T-helper 1 cell treated with Interleukin-12 subunit alpha and Interleukin-12 subunit beta and Interleukin-4 antibody, amounts not matched to agents 30 μg/mL and 1 μg/mL, for 36 hours (primary cell): ENCODE measurements around the gene PBX1.

Source experiments
- H3K27ac Mint-ChIP-seq: one replicate; pipeline ENCODE4 v1.8.0; 2021; ENCODE audit warnings: mild to moderate bottlenecking, mixed read lengths
- H3K27me3 Mint-ChIP-seq: one replicate; pipeline ENCODE4 v1.8.0; 2021; ENCODE audit warnings: low read depth, mixed read lengths
- H3K36me3 Mint-ChIP-seq: one replicate; pipeline ENCODE4 v1.8.0; 2021; ENCODE audit warnings: low read depth, mixed read lengths
- H3K4me1 Mint-ChIP-seq: one replicate; pipeline ENCODE4 v1.8.0; 2021; ENCODE audit warnings: low read depth, mixed read lengths
- H3K4me3 Mint-ChIP-seq: one replicate; pipeline ENCODE4 v1.8.0; 2021; ENCODE audit warnings: mild to moderate bottlenecking, moderate library complexity, mixed read lengths
- H3K9me3 Mint-ChIP-seq: one replicate; pipeline ENCODE4 v1.8.0; 2021; ENCODE audit warnings: mixed read lengths

The PBX1 gene

DNA sequence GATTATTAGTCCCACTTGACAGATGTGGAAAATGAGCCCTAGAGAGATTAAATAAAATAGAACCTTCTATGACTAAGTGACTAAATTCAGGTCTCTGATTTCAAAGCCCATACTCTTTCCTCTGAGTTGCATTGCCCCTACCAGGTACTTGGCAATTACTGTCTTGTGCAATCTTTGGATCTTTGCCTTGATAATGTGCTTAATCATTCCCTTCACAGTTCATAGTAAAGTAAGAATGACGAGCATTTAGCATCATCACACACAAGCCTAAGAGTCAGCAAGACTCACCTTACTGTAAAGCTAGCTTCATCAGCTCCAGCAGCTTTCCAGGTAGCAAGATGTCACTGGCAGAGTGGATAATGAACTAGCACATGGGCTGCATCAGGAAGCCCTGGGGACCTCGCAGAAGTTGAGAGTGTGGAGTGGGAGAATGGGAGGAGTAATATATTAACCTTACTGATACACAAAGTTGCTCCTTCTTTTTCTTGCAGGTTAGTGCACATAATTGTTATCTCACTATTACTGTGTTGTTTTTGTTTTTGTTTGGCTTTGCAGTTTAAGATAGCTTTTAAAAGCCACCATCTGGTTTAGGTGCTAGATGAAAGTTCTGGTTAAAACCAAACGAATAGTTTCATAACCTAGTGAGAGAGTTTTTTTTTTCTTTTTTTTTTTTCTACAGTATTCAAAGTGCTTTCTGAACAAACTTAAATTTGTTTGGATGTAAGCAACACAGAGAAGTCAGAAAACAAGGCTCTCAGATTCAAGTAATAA is 71.8 kb downstream of the PBX1 start:
- no peaks in the 10 kb centered on the region for H3K9me3 Mint-ChIP-seq
- no peaks in the 10 kb centered on the region for H3K4me1 Mint-ChIP-seq
- no peaks in the 10 kb centered on the region for H3K36me3 Mint-ChIP-seq
- H3K27me3 Mint-ChIP-seq, result no peaks in the 10 kb centered on the region
- H3K4me3 Mint-ChIP-seq, result no peak overlapping the region
- H3K27ac Mint-ChIP-seq, result no peak overlapping the region

DNA sequence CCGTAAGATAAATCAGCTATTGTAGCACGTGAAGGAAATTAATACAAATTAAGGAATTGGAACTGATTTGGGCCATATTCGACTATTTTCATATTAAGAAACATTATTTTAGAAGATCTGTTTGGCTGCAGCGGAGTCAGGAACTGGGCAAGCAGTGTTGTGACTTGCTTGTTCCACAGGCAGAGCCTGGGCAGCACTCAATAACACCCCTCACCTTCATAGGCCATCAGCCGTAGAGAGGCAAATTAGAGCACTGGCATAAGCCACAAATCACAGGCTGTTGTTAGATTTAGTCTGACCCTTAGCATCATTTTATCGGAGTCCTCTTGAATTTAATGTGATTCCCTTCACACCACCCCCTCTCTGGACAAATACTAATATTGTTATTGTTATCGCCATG is 72.8 kb downstream of the PBX1 start:
- no peaks in the 10 kb centered on the region for H3K27me3 Mint-ChIP-seq
- H3K36me3 Mint-ChIP-seq, result no peaks in the 10 kb centered on the region
- no peak overlapping the region for H3K27ac Mint-ChIP-seq
- H3K4me3 Mint-ChIP-seq, result no peak overlapping the region
- no peaks in the 10 kb centered on the region for H3K9me3 Mint-ChIP-seq
- H3K4me1 Mint-ChIP-seq, result no peaks in the 10 kb centered on the region

DNA sequence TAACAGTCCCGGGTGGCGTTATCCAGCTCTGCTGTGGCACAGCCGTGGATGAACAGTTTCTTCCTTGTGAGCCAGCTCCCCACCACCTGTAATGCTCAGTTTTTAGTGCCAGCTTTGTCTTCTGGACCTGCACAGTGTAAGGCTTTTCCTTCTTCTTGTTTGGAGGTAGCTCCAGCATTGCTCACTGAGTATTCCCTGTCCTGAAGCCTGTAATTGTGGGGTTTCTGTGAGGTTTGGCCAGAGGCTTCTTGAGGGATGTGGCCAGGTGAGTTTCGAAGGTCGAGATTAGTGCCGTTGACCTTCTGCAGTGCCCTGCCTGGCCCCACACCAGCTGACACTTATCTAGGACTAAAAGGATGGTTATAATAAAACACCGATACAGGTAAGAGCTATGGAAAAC is 75.0 kb downstream of the PBX1 start:
- H3K9me3 Mint-ChIP-seq, result no peaks in the 10 kb centered on the region
- H3K4me1 Mint-ChIP-seq, result no peaks in the 10 kb centered on the region
- H3K27ac Mint-ChIP-seq, result no peak overlapping the region
- no peaks in the 10 kb centered on the region for H3K36me3 Mint-ChIP-seq
- H3K4me3 Mint-ChIP-seq, result no peak overlapping the region
- H3K27me3 Mint-ChIP-seq, result no peaks in the 10 kb centered on the region

DNA sequence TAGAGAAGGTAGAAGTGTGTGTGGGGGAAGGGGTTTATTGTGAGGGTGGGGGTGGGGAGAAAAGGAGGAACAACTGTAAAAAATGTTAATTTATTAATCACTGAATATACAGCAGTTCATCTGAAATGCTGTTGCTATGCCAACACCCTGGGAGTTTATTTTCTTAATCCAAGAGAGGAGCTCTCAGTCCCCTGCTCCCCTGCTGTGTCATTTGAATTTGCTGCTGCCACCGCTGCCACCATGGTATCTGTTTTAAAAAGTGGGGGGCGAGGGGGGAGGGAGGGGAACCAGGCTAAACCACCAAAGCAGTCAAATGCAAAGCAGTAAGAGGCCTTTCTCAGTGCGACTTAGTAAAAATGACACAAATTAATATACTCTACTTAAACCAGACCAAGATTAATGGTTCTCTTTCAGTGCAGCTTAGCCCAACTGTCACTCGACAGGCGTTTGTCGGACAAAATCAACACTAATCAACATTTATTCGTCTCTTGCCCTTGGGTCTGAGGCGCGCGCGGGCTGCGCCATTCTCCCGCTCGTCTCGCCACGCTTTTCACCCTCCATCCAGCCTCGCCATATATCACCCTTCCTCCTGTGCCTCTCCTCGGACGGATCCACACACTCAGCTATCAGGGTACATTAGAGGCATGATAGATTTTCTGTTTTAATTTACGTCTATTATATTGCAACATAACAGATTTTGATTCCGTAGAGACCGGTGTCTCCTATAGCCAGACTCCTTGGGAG is 76.2 kb downstream of the PBX1 start:
- H3K9me3 Mint-ChIP-seq, result no peaks in the 10 kb centered on the region
- no peaks in the 10 kb centered on the region for H3K36me3 Mint-ChIP-seq
- no peak overlapping the region for H3K27ac Mint-ChIP-seq

DNA sequence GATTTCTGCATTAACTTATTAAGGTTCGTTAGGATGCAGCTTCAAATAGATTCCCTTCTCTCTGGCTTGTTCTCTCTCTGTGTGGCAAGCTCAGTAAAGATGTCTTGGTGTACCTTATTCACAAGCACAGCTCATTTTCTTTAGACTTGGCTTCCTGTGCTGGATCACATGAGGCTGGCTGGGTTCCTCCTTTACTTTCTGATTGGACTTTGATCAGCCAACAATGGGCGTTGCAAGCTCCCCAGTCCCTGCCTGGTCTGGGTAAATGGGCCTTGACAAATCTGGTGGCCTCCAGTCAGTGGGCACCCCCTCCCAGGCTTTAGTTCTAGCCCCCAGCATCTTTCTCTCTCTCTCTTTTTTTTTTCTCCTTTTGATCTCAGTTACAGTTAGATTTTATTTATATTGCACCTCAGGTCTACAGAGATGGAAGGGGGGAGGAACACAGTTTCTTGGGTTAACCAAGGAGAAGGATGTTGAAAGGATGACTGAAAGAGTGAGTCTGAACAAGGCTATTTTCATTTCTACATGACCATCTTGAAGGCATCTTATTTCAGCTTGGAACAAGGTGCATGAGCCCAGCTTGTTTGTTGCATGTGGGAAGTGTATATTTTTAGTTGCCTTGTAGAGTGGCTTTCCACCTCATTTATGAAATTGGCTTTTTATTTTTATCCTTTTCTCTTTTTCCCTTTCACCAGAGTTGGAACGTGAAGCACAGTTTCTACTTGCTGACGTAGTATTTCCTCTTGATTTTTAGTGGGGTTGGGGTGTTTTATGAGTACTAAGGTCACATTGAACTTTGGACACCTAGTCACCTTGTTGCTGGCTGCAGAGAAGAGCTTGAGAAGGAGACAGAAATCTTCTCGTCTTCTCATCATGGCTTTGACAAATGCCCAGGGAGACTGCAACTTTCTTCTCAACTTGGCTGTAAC is 77.1 kb downstream of the PBX1 start:
- H3K9me3 Mint-ChIP-seq, result no peaks in the 10 kb centered on the region
- no peaks in the 10 kb centered on the region for H3K27me3 Mint-ChIP-seq
- no peaks in the 10 kb centered on the region for H3K4me1 Mint-ChIP-seq
- no peaks in the 10 kb centered on the region for H3K36me3 Mint-ChIP-seq
- no peak overlapping the region for H3K4me3 Mint-ChIP-seq
- no peak overlapping the region for H3K27ac Mint-ChIP-seq

More for the DNA sequence above, 76.2 kb downstream of the PBX1 start:
- no peak overlapping the region for H3K4me3 Mint-ChIP-seq
- no peaks in the 10 kb centered on the region for H3K27me3 Mint-ChIP-seq
- no peaks in the 10 kb centered on the region for H3K4me1 Mint-ChIP-seq

DNA sequence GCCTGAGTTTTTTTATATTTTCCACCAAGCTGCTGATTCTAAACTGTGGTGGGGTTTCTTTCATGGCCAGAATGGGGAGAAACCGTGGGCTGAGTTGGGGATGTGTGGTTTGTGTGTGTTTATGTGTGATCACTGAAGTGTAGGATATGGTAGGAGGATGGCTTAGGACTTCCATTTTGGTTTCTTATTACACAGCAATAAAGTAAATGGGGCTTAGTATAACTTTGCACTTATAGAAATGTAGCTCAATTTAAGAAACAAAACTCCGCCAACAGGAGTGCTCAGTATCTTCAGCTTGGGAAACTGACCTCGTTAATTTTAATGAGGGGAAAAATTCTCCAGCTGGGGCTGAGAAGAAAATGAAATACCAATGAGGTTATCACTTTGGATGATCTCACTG is 77.8 kb downstream of the PBX1 start:
- no peak overlapping the region for H3K4me3 Mint-ChIP-seq
- H3K27ac Mint-ChIP-seq, result no peak overlapping the region
- H3K9me3 Mint-ChIP-seq, result no peaks in the 10 kb centered on the region
- no peaks in the 10 kb centered on the region for H3K36me3 Mint-ChIP-seq
- H3K27me3 Mint-ChIP-seq, result no peaks in the 10 kb centered on the region
- no peaks in the 10 kb centered on the region for H3K4me1 Mint-ChIP-seq

DNA sequence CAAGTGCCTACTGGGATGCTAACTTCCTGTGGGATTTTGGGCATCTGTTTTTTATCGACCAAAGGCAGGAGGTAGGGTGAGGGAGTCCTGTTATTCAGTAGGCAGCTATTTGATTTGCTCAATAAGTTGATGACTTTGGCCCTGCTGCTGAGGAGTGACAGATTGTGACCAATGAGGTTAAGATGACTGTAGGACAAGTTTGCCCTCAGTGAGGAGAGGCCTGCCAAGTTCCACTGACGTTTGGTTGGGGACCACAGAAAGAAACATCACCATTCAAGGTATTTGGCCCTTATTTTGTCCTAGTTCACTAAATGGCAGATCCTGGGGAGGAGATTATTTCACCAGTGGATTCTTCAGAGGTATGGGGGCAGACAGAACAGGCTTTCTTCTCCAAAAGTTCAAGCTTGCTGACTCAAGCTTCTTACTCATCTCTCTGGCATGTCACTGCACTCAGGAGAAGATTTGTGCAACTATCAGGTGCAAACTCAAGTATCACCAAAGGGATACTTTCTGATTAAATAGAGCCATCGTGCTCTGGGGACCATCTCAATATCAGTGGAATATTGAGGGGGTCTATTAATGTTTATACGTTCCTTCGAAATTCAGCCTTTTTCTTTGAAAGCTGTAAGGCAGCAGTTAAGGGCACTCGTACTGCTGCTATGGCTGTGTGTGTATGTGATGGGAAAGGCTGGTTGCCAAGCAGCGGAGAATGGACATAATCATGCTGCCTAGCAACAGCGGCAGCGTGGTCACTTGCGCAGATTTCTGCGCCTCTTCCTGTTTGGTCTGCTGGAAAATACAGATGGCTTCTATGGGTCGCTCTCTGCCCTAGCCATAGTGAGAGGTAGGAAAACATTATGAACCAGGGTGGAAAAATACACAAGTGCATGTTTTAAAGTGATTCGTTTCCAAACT is 78.7 kb downstream of the PBX1 start:
- Mint-ChIP-seq H3K27me3 (no peaks in the 10 kb centered on the region), H3K36me3 (no peaks in the 10 kb centered on the region), H3K4me3 (no peak overlapping the region), H3K27ac (no peak overlapping the region), H3K4me1 (no peaks in the 10 kb centered on the region), H3K9me3 (no peaks in the 10 kb centered on the region)

DNA sequence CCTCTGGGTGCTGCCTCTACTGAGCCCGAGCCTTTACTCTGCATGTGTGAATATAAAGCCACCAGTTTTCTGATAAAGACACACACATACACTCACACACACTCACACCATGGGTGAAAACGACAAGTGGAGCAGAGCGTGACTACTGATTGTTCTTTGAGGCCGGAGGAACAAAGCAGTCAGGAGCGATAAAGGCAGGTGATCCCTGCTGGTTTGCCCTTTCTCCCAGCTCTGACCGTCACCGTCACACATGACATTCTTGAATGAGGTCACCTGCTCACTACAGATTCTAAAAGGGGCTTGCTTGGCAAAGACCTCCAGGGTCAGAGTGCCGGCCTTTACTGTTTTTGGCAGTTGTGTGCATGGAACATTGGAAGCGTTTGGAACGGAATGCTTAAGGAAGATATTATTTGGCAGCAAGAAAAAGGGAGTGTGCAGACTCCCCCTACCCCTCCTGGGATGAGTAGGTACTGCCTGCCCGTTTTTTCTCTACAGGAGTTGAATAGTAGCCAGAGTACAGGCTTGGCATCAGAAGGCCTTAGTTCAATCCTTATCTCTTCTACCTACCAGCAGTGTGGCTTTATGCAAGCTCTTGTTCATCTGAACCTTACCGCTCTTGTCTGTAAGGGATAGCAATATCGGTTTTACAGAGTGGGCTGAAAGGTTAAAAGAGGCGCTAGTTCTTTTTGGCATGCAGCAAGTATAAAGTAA is 79.7 kb downstream of the PBX1 start:
- Mint-ChIP-seq H3K27ac (no peak overlapping the region), H3K4me3 (no peak overlapping the region), H3K4me1 (no peaks in the 10 kb centered on the region), H3K36me3 (no peaks in the 10 kb centered on the region), H3K9me3 (no peaks in the 10 kb centered on the region), H3K27me3 (no peaks in the 10 kb centered on the region)

DNA sequence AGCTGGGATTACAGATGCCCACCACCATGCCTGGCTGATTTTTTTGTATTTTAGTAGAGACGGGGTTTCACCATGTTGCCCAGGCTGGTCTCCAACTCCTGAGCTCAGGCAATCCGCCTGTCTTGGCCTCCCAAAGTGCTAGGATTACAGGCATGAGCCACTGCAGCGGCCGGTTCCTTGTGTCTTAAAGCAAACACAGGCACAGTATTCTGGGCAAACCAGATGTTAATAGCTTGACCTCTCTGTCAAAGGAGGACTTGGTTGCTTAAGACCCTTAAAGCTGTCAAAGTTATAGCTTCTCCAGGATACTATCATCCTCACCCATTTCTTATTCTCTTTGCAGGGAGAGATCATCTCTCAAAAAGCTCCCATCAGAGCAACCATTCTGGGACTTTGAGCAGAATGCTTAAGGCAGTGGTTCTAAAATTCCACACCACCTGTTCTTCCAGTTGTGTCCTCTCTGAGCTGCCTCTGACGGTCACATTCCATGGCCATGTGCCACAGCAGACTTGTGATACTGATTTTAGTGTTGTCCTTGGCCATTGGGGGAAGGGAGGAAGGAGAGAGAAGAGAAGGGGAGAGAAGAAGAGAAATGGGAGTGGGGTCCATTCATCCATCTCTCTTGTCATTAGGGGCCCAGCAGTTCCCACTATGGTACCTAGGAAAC is 81.8 kb downstream of the PBX1 start:
- H3K27me3 Mint-ChIP-seq, result no peaks in the 10 kb centered on the region

DNA sequence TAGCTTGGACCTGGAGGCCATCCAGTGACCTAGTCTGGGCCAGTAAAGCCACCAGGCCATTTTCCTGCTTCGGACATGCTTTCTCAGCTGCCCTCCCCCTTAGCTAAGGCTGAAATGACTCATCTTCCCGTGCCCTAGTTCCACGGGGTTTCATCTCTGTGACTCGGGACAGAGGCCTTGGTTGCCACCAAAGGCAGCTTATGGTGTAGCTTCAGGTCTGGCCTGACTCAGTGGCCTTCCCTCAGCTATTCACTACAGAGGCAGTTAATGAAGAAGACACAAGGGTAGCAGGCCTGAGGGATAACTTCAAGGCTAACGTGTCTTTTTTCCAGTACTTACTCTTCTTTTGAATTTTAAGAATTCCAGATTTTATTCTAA is 82.4 kb downstream of the PBX1 start:
- no peaks in the 10 kb centered on the region for H3K27me3 Mint-ChIP-seq
- no peaks in the 10 kb centered on the region for H3K9me3 Mint-ChIP-seq
- H3K27ac Mint-ChIP-seq, result no peak overlapping the region
- no peaks in the 10 kb centered on the region for H3K4me1 Mint-ChIP-seq
- H3K4me3 Mint-ChIP-seq, result no peak overlapping the region
- H3K36me3 Mint-ChIP-seq, result no peaks in the 10 kb centered on the region

More for the DNA sequence above, 81.8 kb downstream of the PBX1 start:
- H3K27ac Mint-ChIP-seq, result no peak overlapping the region
- H3K4me3 Mint-ChIP-seq, result no peak overlapping the region
- H3K9me3 Mint-ChIP-seq, result no peaks in the 10 kb centered on the region
- no peaks in the 10 kb centered on the region for H3K4me1 Mint-ChIP-seq
- no peaks in the 10 kb centered on the region for H3K36me3 Mint-ChIP-seq

DNA sequence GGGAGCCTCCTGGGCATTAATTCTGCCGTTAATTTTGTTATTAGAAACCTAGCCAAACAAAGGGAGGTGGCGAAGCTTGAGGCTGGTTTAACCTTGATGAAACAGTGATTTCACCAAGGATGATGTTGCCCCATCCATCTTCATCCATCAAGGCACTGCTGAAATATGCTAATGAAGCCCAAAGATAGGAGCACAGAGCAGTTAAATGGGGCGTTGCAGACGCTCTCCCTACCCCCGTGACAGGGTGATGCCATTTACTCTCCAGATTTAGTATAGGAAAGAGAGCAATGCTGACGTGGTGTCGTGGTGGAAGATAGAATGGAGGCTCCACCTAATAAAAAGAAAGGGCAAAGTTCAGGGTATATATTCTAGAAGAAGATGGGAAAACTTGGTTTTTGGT is 84.0 kb downstream of the PBX1 start:
- H3K4me3 Mint-ChIP-seq, result no peak overlapping the region
- no peaks in the 10 kb centered on the region for H3K4me1 Mint-ChIP-seq
- no peaks in the 10 kb centered on the region for H3K27me3 Mint-ChIP-seq
- no peaks in the 10 kb centered on the region for H3K9me3 Mint-ChIP-seq
- no peak overlapping the region for H3K27ac Mint-ChIP-seq
- no peaks in the 10 kb centered on the region for H3K36me3 Mint-ChIP-seq

DNA sequence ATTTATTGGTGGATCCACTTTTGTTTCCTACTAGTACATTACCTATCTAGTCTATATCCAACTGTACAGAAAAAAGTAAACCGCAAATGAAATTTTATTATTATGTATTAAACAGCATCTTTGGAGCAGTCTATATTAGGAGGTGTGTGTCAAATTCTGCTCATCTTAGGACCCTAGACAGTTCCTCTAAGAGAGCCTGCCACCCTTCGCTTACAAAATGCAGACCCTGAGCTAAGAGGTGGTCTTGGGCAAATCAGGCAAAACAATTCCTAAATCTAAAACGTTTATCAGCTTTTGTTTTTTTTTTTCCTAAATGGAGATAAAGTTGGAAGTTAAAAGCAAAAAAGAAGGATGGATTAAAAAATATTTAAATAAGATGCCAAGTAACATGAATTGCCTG is 85.3 kb downstream of the PBX1 start:
- H3K27ac Mint-ChIP-seq, result no peak overlapping the region
- H3K36me3 Mint-ChIP-seq, result no peaks in the 10 kb centered on the region
- no peaks in the 10 kb centered on the region for H3K27me3 Mint-ChIP-seq
- H3K9me3 Mint-ChIP-seq, result no peaks in the 10 kb centered on the region
- no peaks in the 10 kb centered on the region for H3K4me1 Mint-ChIP-seq
- H3K4me3 Mint-ChIP-seq, result no peak overlapping the region
